Activated CD4-positive, alpha-beta T cell treated with anti-CD3 and anti-CD28 coated beads, Interleukin-2, amount 50 U/mL, for 48 hours (primary cell): ENCODE data around the gene OR52A1.
"Not testable (repeated sequence)": the region's sequence is repeated elsewhere in the genome, so short reads cannot be mapped to it uniquely, and the experiment has no call there.

Source experiments
- DNase-seq, 2 experiments: peaks; one replicate each; pipeline ENCODE4 v3.0.0-alpha.2; 2020

Gene OR52A1

DNA sequence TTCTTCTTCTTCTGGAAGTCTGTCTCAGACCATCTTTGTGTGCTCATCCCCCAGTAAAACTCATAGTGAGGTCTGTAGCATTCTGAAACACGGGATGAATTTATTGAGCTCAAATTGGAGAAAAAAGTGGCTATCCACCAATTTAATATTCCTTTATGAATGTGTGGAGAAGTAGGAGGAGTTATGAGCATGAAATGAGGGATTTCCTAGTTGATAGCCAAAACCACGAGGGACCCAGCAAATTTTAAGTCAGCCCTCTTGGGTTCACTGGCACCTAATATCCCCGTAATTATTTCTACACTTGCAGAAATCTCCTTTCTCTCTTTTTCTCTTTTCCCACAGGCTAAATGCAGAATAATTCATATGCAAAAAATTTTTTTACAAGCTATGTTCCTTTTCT lies at the start of gene OR52A1:
OR52A1 (minus strand) TSS at position 101 of the 400 bp plus-strand sequence. CDS start 2,388 bp downstream, outside the sequence.
- no peak for DNase-seq

DNA sequence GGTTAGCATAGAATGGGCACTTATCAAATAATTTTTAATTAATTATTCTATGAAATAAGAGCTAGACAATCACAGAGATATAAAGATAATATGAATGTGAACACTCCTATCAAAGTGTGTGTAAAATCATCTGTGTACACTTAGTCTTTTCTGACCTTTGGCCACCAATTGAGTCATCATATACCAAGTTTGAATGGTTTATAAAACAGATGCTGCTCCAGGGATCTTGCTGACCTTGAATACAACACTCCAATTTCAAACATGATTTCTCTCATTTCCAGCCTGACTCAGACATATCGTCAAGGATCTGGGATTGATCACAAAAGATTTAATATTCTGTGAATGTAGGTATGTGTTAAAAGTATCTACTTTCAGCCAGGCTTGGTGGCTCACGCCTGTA lies 48.8 kb upstream of the OR52A1 start:
- no peak for DNase-seq

DNA sequence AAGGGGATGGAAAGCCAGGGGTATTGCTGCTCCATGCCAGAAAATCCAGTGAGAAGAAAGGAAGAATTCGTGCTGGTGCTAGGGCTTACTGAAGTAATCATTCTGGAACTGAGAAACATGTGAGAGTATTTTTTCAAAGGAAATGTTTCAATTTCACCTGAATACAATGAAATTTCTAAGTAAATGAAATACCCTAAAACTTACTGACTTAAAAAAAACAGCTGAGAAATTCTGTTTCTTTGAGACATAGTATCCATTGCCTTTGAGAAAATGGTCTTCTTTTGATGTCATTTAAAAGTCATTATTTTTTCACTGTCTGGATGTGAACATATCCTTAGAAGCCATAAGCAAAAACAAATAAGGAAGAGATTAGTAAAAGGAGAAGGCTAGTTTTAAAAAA lies 46.0 kb upstream of the OR52A1 start, which contains the start of gene OR51V1:
OR51V1 (minus strand) TSS at position 101 of the 400 bp plus-strand sequence; CDS start at position 101, 0 bp downstream.
- no peak for DNase-seq

- no peak for DNase-seq
Measured at GRCh38 chr11:5198285-5198684, 43.7 kb upstream of the OR52A1 start.

DNA sequence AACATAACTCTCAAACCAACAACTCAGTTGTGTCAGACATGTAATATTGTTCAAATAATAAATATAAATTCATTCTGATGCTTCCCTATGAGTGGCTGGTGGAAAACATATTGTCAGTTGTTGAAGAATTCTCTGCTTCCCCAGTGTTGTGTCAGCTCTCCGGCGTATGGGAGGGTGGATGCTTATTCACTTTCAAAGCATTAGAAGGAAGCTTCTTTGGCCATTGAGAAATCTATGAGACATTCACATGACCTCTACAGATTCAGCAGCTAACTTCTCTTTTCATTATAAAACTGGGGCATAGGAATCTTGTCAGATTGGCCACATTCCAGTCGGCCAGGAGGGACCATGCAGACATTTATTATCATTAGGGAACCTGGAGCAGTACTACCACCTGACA lies 43.0 kb upstream of the OR52A1 start:
- no peak for DNase-seq

- no peak for DNase-seq
Measured at GRCh38 chr11:5196731-5197130, 42.2 kb upstream of the OR52A1 start.

DNA sequence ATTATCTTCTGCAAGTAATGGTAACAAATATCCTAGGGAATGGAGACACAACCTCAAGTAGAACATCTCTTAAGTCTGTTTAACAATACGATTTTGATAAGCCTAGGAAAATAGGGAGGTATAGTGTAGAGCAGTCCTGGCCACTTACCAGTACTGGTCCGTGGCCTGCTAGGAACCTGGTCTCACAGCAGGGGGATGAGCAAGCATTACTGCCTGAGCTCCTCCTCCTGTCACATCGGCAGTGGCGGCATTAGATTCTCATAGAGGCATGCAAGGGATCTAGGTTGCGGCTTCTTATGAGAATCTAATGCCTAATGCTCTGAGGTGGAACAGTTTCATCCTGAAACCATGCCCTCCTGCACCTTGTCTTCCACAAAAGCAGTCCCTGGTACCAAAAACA lies 41.5 kb upstream of the OR52A1 start:
- DNase-seq: no peak

DNA sequence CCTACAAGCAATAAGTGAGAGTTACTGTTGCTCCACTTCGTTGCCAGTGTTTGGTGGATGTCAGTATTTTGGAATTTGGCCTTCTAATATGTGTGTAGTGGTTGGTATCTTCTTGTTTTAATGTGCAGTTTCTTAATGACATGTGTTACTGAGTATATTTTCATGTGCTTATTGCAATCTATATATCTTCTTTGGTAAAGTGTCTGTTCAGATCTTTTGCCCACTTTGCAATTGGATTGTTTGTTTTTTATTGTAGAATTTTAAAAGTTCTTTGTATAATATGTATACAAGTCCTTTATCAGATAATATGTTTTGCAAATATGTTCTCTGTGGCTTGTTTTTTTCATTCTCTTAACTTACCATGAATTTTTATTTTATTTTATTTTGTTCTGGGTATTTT lies 38.2 kb upstream of the OR52A1 start:
- no peak for DNase-seq

DNA sequence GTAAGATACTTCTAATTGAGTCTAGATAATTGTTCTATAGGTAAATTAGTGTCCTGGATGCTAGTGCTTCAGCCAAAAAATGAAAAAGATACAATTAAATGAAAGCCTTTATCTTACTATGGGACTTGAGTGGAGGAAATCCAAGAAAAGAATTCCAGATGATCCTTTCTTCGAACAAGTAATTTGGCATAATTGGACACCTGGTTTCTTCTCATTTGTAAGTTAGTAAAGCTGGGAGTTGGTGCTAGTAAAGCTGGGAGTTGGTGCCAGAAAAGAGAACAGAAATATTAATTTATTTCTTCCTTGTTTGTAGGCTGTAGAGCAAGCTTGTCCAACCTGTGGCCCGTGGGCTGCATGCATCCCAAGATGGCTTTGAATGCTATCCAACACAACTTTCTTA lies 33.6 kb upstream of the OR52A1 start:
- DNase-seq: no peak

DNA sequence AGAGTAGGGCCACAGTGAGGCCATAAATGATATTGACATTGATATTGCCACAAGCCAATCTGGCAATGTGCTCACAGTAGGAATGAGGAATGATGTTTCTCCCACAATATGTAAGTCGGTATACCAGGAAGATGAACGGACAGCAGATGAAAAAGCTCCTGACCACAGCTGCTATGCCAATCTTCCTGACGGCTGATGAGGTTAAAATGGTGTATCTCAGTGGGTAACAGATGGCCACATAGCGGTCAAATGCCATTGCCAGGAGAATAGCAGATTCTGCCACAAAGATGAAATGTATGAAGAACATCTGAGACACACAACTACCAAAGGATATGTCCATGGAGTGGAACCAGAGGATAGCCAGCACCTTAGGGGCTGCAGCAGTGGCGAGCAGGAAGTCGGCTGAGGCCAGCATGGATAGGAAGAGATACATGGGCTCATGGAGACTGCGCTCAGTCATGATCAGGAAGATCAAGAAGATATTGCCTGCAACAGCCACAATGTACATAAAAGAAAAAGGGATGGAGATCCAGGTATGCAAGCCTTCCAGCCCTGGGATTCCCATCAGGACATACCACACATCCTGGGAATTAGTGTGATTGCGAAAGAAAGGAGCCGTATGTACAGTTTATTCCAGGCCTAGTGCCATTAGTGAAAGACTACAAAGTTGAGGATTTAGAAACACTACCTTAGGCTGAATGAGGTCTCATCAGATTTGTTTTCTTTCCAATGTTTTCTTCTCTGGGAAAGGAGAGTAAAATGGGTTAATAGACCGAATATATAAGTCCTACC lies 23.7 kb upstream of the OR52A1 start:
- no peak for DNase-seq

DNA sequence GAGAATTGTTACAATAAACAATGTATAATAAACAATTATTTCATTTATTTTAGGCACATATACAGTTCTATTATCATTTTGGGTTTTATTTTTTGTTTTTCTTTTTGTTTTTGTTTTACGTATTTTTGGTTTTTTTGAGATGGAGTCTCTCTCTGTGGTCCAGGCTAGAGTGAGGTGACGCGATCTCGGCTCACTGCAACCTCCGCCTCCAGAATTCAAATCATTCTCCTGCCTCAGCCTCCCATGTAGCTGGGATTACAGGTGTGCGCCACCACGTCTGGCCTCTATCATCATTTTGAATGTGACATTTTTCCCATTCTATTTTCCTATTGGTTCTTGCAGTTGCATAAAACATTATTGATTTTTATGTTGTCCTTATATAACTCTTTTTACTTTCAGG lies 20.4 kb upstream of the OR52A1 start:
- DNase-seq: no peak

- DNase-seq: no peak
Measured at GRCh38 chr11:5171856-5172255, 17.3 kb upstream of the OR52A1 start.

GRCh38 chr11:5165898-5166297 lies 11.3 kb upstream of the OR52A1 start:
- not testable (repeated sequence) for DNase-seq

DNA sequence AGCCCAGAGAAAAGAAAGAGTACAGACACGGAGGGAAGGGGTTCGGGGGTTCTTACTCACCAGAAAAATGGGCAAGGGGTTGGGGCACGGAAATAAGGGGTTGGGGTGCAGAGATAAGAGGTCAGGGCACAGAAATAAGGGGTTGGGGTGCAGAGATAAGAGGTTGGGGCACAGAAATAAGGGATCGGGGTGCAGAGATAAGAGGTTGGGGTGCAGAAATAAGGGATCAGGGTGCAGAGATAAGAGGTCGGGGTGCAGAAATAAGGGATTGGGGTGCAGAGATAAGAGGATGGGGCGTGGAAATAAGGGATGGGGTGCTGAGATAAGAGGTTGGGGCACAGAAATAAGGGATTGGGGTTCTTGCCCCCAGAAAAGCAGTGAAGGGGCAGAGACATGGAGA lies 10.2 kb upstream of the OR52A1 start:
- not testable (repeated sequence) for DNase-seq

GRCh38 chr11:5161045-5161444 lies 6.5 kb upstream of the OR52A1 start:
- not testable (repeated sequence) for DNase-seq

DNA sequence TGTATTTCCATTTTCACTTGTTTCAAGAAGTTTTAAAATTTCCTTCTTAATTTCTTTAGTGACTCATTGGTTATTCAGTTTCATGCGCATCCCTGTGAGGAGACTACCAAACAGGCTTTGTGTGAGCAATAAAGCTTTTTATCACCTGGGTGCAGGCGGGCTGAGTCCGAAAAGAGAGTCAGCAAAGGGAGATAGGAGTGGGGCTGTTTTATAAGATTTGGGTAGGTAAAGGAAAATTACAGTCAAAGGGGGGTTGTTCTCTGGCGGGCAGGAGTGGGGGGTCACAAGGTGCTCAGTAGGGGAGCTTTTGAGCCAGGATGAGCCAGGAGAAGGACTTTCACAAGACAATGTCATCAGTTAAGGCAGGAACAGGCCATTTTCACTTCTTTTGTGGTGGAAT lies 5.7 kb upstream of the OR52A1 start:
- DNase-seq: not testable (repeated sequence)

GRCh38 chr11:5159806-5160205 lies 5.2 kb upstream of the OR52A1 start:
- no peak for DNase-seq

DNA sequence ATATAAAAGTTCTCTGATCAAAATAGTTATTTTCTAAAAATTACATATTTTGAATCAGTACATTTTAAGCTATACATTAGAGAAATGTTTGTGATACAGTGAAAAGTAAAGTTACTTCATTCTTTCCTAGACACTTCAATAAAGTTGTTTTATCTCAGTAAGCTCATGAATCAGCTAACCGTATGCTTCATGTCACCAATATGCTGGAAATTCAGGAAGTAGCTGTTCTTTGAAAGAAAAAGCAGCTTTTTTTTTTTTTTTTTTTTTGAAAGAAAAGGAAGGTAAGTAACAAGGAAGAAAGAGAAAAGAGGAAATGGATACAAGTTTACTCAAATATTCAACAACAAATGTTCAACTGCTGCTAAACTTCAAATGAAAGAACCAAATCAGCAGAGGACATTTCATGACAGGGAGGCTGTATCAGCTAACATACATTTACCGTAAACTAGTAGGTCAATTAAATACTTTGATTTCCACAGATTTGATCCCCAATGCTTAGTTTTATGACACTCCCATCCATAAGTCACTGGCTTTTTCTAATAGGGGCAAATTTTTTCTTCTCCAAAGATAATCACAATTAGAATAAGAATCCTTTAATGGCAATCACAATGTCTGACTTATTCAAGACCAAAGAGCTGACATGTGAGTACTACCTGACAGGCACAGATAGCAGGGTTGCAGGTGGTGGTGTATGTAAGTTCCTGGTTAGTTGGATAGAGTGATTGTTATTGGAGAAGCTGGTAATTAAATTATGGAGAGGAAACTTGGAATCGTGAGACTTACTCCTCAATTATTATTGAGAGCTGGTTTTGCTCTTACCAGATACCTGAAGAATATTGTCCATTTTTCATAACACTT lies 754 bp downstream of the OR52A1 start:
- no peak for DNase-seq

DNA sequence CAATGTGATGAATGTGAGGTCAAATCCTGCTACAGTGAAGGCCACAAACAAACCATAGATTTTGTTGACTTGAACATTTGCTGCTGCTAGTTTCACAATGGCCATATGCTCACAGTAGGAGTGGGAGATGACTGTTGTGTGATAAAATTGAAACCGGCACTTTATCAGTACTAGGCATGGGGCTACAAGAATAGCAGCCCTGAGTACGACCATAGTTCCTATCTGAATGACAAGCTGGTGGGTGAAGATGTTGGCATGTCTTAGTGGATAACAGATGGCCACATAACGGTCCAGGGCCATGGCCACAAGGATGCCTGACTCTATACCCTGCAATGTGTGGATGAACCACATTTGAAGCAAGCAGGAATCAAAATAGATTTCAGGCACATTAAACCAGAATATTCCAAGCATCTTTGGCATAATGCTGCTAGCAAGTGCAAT lies 2.8 kb downstream of the OR52A1 start:
- no peak for DNase-seq

GRCh38 chr11:5144206-5144605 lies 10.4 kb downstream of the OR52A1 start:
- not testable (repeated sequence) for DNase-seq

DNA sequence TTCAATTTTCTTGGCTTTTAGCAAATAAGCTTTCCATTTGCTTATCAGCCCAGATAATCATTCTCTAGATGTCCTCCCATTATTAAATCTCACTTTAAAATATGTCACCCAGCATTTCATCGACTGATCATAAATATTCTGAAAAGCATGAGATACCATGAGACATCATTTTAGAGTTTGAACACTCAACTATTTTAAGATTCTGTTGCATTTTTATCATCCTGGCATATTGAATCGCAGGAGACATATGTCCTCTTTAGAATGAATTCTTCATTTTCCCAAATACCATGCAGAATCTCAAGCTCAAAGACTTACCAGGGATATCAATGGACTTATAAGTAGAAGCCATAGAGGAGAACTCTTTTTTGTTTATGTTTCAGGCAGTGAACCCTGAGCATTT lies 16.6 kb downstream of the OR52A1 start, which contains the start of gene OR52A5:
OR52A5 (minus strand) TSS at position 361 of the 400 bp plus-strand sequence. CDS start 5,714 bp downstream, outside the sequence.
- DNase-seq: no peak

- DNase-seq: no peak
Measured at GRCh38 chr11:5137014-5137413, 17.5 kb downstream of the OR52A1 start.

GRCh38 chr11:5136261-5136660 lies 18.3 kb downstream of the OR52A1 start:
- no peak for DNase-seq
